Neural cell (in vitro differentiated cells): ENCODE measurements around the gene ANKK1. TPM values are rescaled to one million over a fixed set of nuclear protein-coding genes. Genes with fewer than 3 reads are reported as not detected.

ENCODE experiments used
- H2AFZ ChIP-seq: fragments of 200-600, 300-800 bp; sonication (generic), shearing (Covaris generic); 2 replicates; pipeline ENCODE4 v1.6.0; 2014; ENCODE audit warnings: low read depth, mild to moderate bottlenecking, antibody characterized with exemption, low read length, moderate library complexity
- H3F3A ChIP-seq: fragments of 200-600 bp; shearing (Covaris generic); 2 replicates; pipeline ENCODE4 v1.6.1; 2016; ENCODE audit warnings: mild to moderate bottlenecking, moderate library complexity, mixed read lengths, antibody characterized with exemption, low read length; ENCODE audit not compliant: insufficient read depth, poor library complexity, severe bottlenecking
- H3K27ac ChIP-seq: fragments of 200-600, 300-800 bp; sonication (generic), shearing (Covaris generic); 2 replicates; pipeline ENCODE4 v1.5.1; 2014; ENCODE audit warnings: mild to moderate bottlenecking, low read length, moderate library complexity
- H3K27me3 ChIP-seq: fragments of 300-800, 200-600 bp; sonication (generic), shearing (Covaris generic); 2 replicates; pipeline ENCODE4 v1.6.0; 2014; ENCODE audit warnings: mild to moderate bottlenecking, low read depth, low read length, moderate library complexity; ENCODE audit not compliant: insufficient read depth
- H3K36me3 ChIP-seq: fragments of 300-800, 200-600 bp; sonication (generic), shearing (Covaris generic); 2 replicates; pipeline ENCODE4 v1.5.1; 2014; ENCODE audit warnings: mild to moderate bottlenecking, antibody characterized with exemption, low read length, moderate library complexity; ENCODE audit not compliant: insufficient read depth
- H3K4me2 ChIP-seq: fragments of 300-800, 200-600 bp; sonication (generic), shearing (Covaris generic); 2 replicates; pipeline ENCODE4 v1.6.0; 2014; ENCODE audit warnings: mild to moderate bottlenecking, low read length
- H3K4me3 ChIP-seq: fragments of 300-800, 200-600 bp; sonication (generic), shearing (Covaris generic); 2 replicates; pipeline ENCODE4 v1.5.1; 2014; ENCODE audit warnings: mild to moderate bottlenecking, low read length, moderate library complexity
- H3K79me2 ChIP-seq: fragments of 200-600 bp; shearing (Covaris generic); replicated peaks from 2 replicates; pipeline ENCODE4 v1.6.0; 2014; ENCODE audit warnings: mild to moderate bottlenecking, low read length, moderate library complexity; ENCODE audit not compliant: insufficient read depth
- H3K9ac ChIP-seq: fragments of 300-800, 200-600 bp; sonication (generic), shearing (Covaris generic); 2 replicates; pipeline ENCODE4 v1.6.1; 2016; ENCODE audit warnings: mild to moderate bottlenecking, low read length, mixed read lengths
- H3K9me2 ChIP-seq: fragments of 200-600 bp; shearing (Covaris generic); 2 replicates; pipeline ENCODE4 v1.6.1; 2016; ENCODE audit warnings: mild to moderate bottlenecking, low read length, mixed read lengths; ENCODE audit not compliant: insufficient read depth
- H3K9me3 ChIP-seq: fragments of 200-600, 300-800 bp; sonication (generic), shearing (Covaris generic); 2 replicates; pipeline ENCODE4 v1.6.1; 2016; ENCODE audit warnings: mild to moderate bottlenecking, mixed run types, low read length, moderate library complexity, mixed read lengths
- H4K20me1 ChIP-seq: fragments of 200-600 bp; shearing (Covaris generic); 2 replicates; pipeline ENCODE4 v1.6.1; 2016; ENCODE audit warnings: mild to moderate bottlenecking, mixed run types; ENCODE audit not compliant: insufficient read depth
- EP300 ChIP-seq: fragments of 450-650 bp; conservative IDR thresholded peaks from 2 replicates; pipeline ENCODE4 v1.6.1; 2014; ENCODE audit warnings: antibody characterized with exemption, mild to moderate bottlenecking, moderate library complexity; ENCODE audit not compliant: poor library complexity, severe bottlenecking
- EZH2 ChIP-seq: fragments of 200-600, 300-800 bp; shearing (Covaris generic), sonication (generic); IDR thresholded peaks from 2 replicates; pipeline ENCODE4 v1.6.1; 2014; ENCODE audit warnings: antibody characterized with exemption, low read length, borderline replicate concordance, mild to moderate bottlenecking; ENCODE audit not compliant: insufficient read depth, poor library complexity, severe bottlenecking
- MXI1 ChIP-seq: fragments of 450-650 bp; conservative IDR thresholded peaks from 2 replicates; pipeline ENCODE4 v1.6.1; 2014; ENCODE audit warnings: antibody characterized with exemption, mild to moderate bottlenecking; ENCODE audit not compliant: poor library complexity, severe bottlenecking
- POLR2AphosphoS5 ChIP-seq: IDR thresholded peaks from 2 replicates; pipeline ENCODE4 v1.6.1; 2012
- RAD21 ChIP-seq: fragments of 450-650 bp; conservative IDR thresholded peaks from 2 replicates; pipeline ENCODE4 v1.6.1; 2014; ENCODE audit warnings: antibody characterized with exemption, mild to moderate bottlenecking, moderate library complexity
- REST ChIP-seq: IDR thresholded peaks from 2 replicates; pipeline ENCODE4 v1.6.1; 2012; ENCODE audit warnings: borderline replicate concordance
- SMC3 ChIP-seq: fragments of 450-650 bp; conservative IDR thresholded peaks from 2 replicates; pipeline ENCODE4 v1.6.1; 2014; ENCODE audit warnings: antibody characterized with exemption, mild to moderate bottlenecking, moderate library complexity; ENCODE audit not compliant: poor library complexity
- TAF1 ChIP-seq: IDR thresholded peaks from 2 replicates; pipeline ENCODE4 v1.6.1; 2012; ENCODE audit warnings: low read depth
- polyA plus RNA-seq: library from polyadenylated mRNA; depleted of rRNA; stranded (reverse); fragments of >200 nt; gene quantifications from 2 replicates; pipeline ENCODE4 v1.2.3, GENCODE V29; 2014
- TF ChIP-seq, protein P1 (sequence below): fragments of 450-650 bp; IDR thresholded peaks from 2 replicates; pipeline ENCODE4 v1.5.1; 2014; ENCODE audit warnings: antibody characterized with exemption, mild to moderate bottlenecking, moderate library complexity; ENCODE audit not compliant: poor library complexity, severe bottlenecking

The ANKK1 gene
- polyA plus RNA-seq, 1 donor from 2014 or later: not detected

GRCh38 chr11:113446112-113446511 is 58.5 kb downstream of the ANKK1 start:
- H3K36me3 ChIP-seq: no peaks in the 10 kb centered on the region
- no peaks in the 10 kb centered on the region for H4K20me1 ChIP-seq
- no peaks in the 10 kb centered on the region for H3F3A ChIP-seq
- no peak for TF ChIP-seq RAD21
- no peak overlapping the region for H2AFZ ChIP-seq
- H3K4me2 ChIP-seq: no peak overlapping the region
- no peaks in the 10 kb centered on the region for H3K9me2 ChIP-seq
- no peaks in the 10 kb centered on the region for H3K27me3 ChIP-seq
- H3K9ac ChIP-seq: no peak overlapping the region
- no peaks in the 10 kb centered on the region for H3K79me2 ChIP-seq
- no peaks in the 10 kb centered on the region for H3K9me3 ChIP-seq
- H3K4me3 ChIP-seq: no peak overlapping the region
- H3K27ac ChIP-seq: no peak overlapping the region

DNA sequence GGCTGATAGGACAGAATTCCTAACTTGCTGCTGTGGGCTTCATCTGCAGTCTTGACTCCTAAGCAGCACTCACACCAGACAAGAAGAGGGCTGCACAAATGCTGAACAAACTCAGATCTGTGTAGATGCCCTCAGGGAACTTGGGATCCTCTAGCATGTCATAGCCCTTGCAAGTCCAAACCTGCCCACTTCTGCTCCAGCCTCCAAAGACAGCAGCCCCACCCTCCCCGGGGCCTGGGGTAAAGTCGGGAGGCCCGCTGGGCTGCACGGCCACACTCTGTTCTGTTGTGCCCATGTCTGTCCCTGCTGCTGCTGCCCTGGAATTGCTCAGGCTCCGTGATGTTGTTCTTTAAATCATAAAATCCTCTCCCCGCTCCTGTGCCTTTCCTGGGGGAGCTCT is 59.4 kb downstream of the ANKK1 start:
- H3K9me3 ChIP-seq: no peaks in the 10 kb centered on the region
- H4K20me1 ChIP-seq: no peaks in the 10 kb centered on the region
- H3F3A ChIP-seq: no peaks in the 10 kb centered on the region
- H3K27ac ChIP-seq: no peak overlapping the region
- H3K9ac ChIP-seq: no peak overlapping the region
- no peak overlapping the region for H2AFZ ChIP-seq
- no peaks in the 10 kb centered on the region for H3K9me2 ChIP-seq
- TF ChIP-seq EP300 (no peak), EZH2 (no peak), RAD21 (no peak), MXI1 (no peak), SMC3 (no peak), REST (no peak), TAF1 (no peak), POLR2AphosphoS5 (no peak)
- TF ChIP-seq, protein P1, sequence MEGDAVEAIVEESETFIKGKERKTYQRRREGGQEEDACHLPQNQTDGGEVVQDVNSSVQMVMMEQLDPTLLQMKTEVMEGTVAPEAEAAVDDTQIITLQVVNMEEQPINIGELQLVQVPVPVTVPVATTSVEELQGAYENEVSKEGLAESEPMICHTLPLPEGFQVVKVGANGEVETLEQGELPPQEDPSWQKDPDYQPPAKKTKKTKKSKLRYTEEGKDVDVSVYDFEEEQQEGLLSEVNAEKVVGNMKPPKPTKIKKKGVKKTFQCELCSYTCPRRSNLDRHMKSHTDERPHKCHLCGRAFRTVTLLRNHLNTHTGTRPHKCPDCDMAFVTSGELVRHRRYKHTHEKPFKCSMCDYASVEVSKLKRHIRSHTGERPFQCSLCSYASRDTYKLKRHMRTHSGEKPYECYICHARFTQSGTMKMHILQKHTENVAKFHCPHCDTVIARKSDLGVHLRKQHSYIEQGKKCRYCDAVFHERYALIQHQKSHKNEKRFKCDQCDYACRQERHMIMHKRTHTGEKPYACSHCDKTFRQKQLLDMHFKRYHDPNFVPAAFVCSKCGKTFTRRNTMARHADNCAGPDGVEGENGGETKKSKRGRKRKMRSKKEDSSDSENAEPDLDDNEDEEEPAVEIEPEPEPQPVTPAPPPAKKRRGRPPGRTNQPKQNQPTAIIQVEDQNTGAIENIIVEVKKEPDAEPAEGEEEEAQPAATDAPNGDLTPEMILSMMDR: no peak
- no peaks in the 10 kb centered on the region for H3K36me3 ChIP-seq
- no peak overlapping the region for H3K4me3 ChIP-seq
- no peaks in the 10 kb centered on the region for H3K27me3 ChIP-seq
- no peaks in the 10 kb centered on the region for H3K79me2 ChIP-seq
- H3K4me2 ChIP-seq: no peak overlapping the region
